HG03469 (cell line): Measurements from ENCODE around the gene STARD13.
A peak's percentile ranks its signal among the peaks of the same experiment; 100 is the strongest.

Experiments used
- ATAC-seq: cut with Tn5 transposase; IDR thresholded peaks from one replicate; pipeline ENCODE4 v1.9.1; 2021; ENCODE audit warnings: mild to moderate bottlenecking, moderate library complexity, moderate number of reproducible peaks; ENCODE audit not compliant: unreplicated experiment

The STARD13 gene

GRCh38 chr13:33204130-33204927, 81.2 kb downstream of the STARD13 start:
- no peak for ATAC-seq

- no peak for ATAC-seq
These were observed 82.8 kb downstream of the STARD13 start for GRCh38 chr13:33202644-33203169.

- ATAC-seq = no peak
These were observed 83.9 kb downstream of the STARD13 start for GRCh38 chr13:33201659-33202058.

GRCh38 chr13:33199289-33199850, 86.2 kb downstream of the STARD13 start:
- ATAC-seq = no peak

- no peak for ATAC-seq
These were observed 88.0 kb downstream of the STARD13 start for GRCh38 chr13:33197541-33197971.

- ATAC-seq = no peak
These were observed 88.8 kb downstream of the STARD13 start for GRCh38 chr13:33196767-33197166.

GRCh38 chr13:33195693-33196464, 89.7 kb downstream of the STARD13 start:
- no peak for ATAC-seq

GRCh38 chr13:33194820-33195692, 90.5 kb downstream of the STARD13 start:
- peak; percentile 93 for ATAC-seq

- no peak for ATAC-seq
These were observed 92.1 kb downstream of the STARD13 start for GRCh38 chr13:33193428-33193974.

- ATAC-seq = no peak
These were observed 93.9 kb downstream of the STARD13 start for GRCh38 chr13:33191425-33192210.

GRCh38 chr13:33189470-33189869, 96.1 kb downstream of the STARD13 start:
- ATAC-seq = no peak

GRCh38 chr13:33188093-33188882, 97.3 kb downstream of the STARD13 start:
- peak; percentile 57 for ATAC-seq

- ATAC-seq = no peak
These were observed 98.7 kb downstream of the STARD13 start for GRCh38 chr13:33186861-33187291.

GRCh38 chr13:33185853-33186252, 99.7 kb downstream of the STARD13 start:
- ATAC-seq = no peak

GRCh38 chr13:33184530-33184929, 101.0 kb downstream of the STARD13 start:
- ATAC-seq = no peak

GRCh38 chr13:33184112-33184490, 101.5 kb downstream of the STARD13 start:
- ATAC-seq = no peak

GRCh38 chr13:33183431-33184111, 102.0 kb downstream of the STARD13 start:
- no peak for ATAC-seq

- no peak for ATAC-seq
These were observed 102.8 kb downstream of the STARD13 start for GRCh38 chr13:33182729-33183128.
